NCI-H2171 treated with DMSO at 0.1 percent for 48 hours (cell line): ENCODE measurements around the gene DAZAP1.
"Not testable (repeated sequence)": the region's sequence is repeated elsewhere in the genome, so short reads cannot be mapped to it uniquely, and the experiment has no call there.

Experiments used
- DNase-seq: peaks from one replicate; lab custom pipeline; 2025; lab: John Stamatoyannopoulos, UW

Gene DAZAP1

GRCh38 chr19:1411255-1412191 lies 4.1 kb downstream of the DAZAP1 start:
- no peak for DNase-seq

GRCh38 chr19:1412323-1412923 lies 5.0 kb downstream of the DAZAP1 start:
- no peak for DNase-seq

DNA sequence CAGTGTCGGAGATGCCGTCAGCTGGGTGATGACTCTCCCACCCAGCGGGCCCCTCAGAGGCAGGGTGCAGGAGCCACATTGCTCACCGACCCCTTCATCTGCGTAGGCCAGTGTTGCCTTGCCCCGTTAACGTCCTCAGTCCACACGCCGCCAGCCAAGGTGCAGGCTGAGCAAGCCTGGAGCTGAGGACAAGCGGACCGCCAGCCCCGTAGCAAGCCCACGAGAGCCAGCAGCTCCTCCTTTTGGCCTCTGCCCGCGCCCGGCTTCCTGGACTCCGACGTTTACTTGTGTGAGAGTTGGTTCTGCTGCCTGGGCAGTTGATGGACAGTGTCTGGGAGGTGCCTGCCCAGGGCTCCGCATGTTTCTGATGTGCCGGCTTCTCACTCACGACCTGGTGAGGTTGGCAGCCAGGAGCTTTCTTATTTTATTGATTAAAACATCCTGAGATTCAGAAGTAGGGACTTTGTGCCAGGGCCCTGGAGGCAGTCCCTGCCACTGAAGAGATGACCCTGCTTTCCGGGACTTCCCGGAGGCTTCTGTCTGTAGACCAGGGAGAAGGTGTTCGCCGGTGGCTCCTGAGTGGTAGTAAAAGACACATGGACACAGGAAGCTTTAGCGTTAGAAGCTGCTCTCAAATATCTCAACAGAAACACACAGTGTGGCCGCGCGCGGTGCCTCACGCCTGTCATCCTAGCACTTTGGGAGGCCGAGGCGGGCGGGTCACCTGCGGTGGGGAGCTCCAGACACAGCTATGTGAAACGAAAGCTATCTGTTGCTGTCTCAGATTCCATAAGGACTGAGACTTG lies 5.8 kb downstream of the DAZAP1 start:
- DNase-seq, result no peak

GRCh38 chr19:1416014-1416841 lies 8.8 kb downstream of the DAZAP1 start:
- no peak for DNase-seq

DNA sequence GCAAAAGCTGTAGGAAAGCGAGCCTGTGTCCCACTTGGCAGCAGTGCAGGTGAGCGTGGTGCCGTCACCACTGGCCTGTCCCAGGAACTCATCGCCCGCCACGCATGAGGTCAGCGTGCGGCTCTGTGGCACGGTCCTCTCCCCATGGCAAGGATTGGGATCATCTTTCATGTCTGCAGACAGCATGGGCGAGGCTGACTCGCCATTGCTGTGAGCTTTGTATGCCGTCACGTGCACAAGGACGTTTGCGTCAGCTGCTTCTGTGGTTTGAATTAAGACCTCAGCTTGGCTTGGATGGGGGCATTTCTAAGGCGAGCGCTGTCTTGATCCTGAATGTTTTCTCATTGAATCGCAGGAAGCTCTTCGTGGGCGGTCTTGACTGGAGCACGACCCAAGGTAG lies 9.8 kb downstream of the DAZAP1 start:
- DNase-seq, result no peak

GRCh38 chr19:1417681-1418495 lies 10.5 kb downstream of the DAZAP1 start:
- DNase-seq, result no peak

- no peak for DNase-seq
Measured at GRCh38 chr19:1418496-1418775, 11.1 kb downstream of the DAZAP1 start.

GRCh38 chr19:1418951-1419738 lies 11.8 kb downstream of the DAZAP1 start:
- DNase-seq, result no peak

DNA sequence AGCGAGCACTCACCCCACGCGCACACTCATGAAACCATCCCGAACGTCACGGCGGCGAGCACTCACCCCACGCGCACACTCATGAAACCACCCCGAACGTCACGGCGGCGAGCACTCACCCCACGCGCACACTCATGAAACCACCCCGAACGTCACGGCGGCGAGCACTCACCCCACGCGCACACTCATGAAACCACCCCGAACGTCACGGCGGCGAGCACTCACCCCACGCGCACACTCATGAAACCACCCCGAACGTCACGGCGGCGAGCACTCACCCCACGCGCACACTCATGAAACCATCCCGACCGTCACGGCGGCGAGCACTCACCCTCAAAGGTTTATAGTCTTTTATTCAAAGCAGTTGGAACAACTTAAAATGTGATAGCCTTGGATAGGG lies 12.7 kb downstream of the DAZAP1 start:
- DNase-seq, result not testable (repeated sequence)

DNA sequence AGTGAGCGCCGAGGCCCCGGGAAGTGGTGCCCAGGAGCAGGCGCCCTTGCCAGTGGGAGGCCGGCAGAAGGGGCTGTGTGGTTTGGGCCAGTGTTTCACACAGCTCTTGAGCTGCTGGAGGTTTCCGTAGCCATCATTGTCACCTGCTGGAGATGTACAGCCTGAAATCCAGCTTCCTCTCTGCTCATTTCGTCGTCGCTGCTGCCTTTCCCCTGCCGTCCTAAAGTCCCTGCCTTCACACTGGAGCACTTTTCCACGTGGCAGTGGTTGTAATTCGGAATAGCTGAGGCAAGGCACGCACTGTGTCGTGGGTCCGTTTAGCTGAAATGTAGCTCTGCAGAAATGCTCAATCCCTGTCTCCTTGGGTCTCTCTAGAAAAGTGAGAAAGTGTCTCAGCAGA lies 13.2 kb downstream of the DAZAP1 start:
- DNase-seq, result no peak

DNA sequence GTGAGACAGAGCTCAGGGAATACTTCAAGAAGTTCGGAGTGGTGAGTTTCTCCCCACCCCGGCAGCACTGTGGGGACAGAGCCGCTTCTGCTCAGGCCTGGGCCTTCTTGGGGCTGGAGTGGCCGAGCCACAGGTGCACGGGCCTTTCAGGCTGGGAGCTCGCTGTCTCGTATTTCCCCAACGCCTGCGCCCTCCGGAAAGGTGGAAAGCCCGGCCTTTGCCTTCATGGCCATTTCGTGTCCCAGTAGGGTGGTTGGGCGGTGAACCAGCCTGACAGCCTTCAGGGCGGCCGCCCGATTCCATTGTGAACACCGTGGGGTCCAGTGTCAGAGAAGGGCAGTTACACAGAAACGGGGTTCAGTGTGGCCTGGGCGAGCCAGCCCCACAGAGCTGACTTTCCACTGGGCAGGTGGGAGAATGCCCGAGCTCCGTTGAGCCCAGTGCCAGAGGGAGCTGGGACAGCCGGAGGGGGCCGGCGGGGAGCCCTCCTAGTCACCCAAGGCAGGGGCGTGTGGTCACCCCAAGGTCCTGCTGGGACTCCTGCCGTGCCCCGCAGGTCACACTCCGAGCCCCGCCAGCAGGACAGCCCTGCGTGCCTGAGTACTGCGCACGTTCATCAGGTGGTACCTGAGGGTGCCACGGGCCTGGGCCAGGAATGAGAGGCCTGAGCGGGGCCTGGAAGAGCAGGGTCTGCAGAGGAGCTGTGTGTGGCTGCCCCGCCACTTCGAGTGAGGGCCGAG lies 14.0 kb downstream of the DAZAP1 start:
- no peak for DNase-seq

DNA sequence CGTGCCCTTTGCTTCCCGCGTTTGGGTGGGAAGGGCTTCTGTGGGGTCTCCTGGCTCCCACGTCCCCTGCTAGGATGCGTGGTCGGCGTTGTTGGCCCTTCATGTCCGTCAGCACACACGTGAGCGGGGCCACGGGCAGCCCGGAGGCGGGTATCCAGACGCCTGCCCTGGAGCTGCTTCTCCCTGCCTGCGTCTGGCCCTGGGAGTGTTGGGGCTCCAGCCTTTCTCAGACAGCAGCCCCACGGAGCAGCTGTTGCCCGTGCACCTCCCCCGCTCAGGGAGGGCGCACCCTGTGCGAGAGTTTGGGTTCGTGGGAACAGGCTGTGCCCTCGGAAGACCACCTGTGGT lies 14.5 kb downstream of the DAZAP1 start:
- DNase-seq, result no peak

DNA sequence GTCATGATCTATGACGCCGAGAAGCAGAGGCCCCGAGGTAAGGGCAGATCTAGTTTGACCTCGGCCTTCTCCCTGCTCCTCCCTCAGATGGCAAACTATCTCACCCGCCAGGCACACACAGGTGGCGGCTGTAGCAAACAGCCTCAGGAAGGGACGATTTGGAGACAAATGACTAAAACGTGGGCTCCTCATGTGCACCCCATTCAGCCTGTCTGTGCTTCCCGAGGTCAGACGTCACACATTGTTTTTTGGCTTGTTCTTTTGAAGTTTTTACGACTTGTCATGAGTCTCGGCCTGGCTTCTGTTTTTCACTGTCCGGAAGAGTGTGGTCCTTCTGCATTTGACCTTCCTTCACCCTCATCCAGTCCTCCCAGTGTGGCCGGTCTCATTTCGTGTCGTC lies 15.0 kb downstream of the DAZAP1 start:
- DNase-seq, result no peak

- no peak for DNase-seq
Measured at GRCh38 chr19:1422943-1423342, 15.6 kb downstream of the DAZAP1 start.

DNA sequence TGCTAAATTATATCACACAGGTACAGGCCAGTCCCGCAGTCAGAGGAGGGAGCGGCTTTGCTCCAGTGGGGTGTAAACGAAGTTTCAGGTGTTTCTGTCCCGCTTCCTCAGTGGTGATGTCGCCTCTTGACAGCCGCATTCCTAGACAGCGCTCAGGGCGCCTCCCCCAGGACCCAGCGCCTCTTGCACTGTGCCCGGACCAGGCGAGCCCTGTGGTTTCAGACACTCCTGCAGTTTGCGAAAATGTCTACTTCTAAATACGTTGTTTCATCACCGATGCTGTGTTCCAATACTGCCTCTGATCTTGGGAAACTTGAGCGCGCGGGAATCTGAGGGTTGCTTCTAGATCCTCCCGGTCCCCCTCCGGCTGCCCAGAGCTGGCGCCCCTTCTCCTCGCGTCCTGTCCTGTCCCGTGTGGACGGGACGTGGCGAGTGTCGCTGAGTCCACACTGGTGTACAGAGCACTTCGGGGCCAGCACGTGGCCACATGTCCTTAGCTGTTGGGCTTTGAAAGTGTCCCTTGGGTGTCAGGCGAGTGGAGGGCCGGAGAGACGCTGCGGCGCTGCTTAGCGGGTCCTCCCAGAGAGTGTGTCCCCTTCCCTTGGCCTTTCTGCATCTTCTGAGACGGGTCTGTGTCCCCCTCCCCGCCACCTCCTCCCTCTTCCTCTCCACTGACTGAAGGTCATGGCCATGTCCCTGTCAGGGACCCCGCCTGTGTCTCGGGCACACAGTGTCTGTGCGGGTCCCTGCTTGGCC lies 16.2 kb downstream of the DAZAP1 start:
- no peak for DNase-seq

- no peak for DNase-seq
Measured at GRCh38 chr19:1424192-1424955, 17.0 kb downstream of the DAZAP1 start.

DNA sequence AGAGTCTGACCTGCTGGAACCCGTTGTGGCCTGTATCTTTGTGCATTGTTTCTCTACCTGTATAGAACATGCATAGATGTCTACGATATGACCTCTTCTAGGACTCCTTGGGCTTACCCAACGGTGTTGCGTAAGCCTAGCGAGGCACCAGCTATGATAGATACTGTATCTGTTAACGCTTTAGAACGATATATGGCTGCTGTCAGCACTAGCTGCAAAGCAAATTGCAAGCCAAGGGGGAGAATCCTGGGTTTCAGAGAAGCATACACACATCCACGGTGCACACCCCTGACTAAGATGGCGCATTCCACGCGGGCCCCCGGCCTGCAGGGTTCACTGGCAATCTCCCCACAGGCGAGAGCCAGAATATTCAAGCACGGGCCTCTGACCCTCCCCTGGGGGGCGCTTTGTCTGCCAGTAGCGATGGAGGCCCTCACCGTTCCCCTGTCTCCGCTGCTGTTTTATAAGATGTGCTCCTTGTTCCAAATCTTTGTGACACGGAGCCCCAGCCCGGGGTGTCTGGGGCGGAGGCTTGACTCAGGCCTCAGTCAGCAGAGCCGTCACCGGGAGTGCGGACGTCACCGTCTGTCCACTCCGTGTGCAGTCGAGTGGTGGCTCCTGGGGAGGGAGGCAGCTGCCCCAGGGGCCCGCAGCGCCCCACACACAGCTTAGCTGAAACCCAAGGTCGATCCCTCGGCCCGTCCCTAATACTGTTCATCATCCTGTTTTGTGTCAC lies 17.9 kb downstream of the DAZAP1 start:
- no peak for DNase-seq

- no peak for DNase-seq
Measured at GRCh38 chr19:1425902-1426301, 18.5 kb downstream of the DAZAP1 start.
